IMR-90 (cell line): ENCODE data around the gene CHST3. TPM values are rescaled to one million over a fixed set of nuclear protein-coding genes. Genes with fewer than 3 reads are reported as not detected.
A peak's percentile ranks its signal among the peaks of the same experiment; 100 is the strongest.

ENCODE experiments used
- ATAC-seq: fragments of 200-7000 bp; cut with Tn5 transposase; 2 replicates; pipeline ENCODE4 v1.9.1; 2020; ENCODE audit warnings: low read depth, mild to moderate bottlenecking, moderate library complexity
- BruUV-seq: library from RNA; stranded (reverse); fragments of 400-500 nt; replicated peaks from 2 replicates; lab custom pipeline; 2021; lab: Mats Ljungman, UMichigan
- CTCF ChIA-PET: fragments of 300-600 bp; formaldehyde crosslinking; extraction: SDS; loops from one replicate; lab custom pipeline; 2021; ENCODE audit warnings: antibody characterized with exemption; lab: Yijun Ruan, JAX
- POLR2A ChIA-PET: fragments of 300-600 bp; sonication (Branson Sonifier 250); formaldehyde crosslinking; loops from one replicate; lab custom pipeline; 2022; ENCODE audit warnings: antibody characterized with exemption; ENCODE audit not compliant: unreplicated experiment; lab: Charles Lee
- DNase-seq: peaks from one replicate; pipeline ENCODE4 v3.0.0; 2013
- H2AFZ ChIP-seq: replicated peaks from 2 replicates; pipeline ENCODE3; 2013; ENCODE audit warnings: low read length, mild to moderate bottlenecking; ENCODE audit not compliant: poor library complexity
- H2AK5ac ChIP-seq: 2 replicates; pipeline ENCODE4 v1.6.1; 2013; ENCODE audit warnings: low read depth, low read length, inconsistent platforms
- H2AK9ac ChIP-seq: replicated peaks from 2 replicates; pipeline ENCODE3; 2013; ENCODE audit warnings: mild to moderate bottlenecking, low read depth, low read length, moderate library complexity; ENCODE audit not compliant: poor library complexity
- H2BK120ac ChIP-seq: 2 replicates; pipeline ENCODE4 v1.6.1; 2013; ENCODE audit warnings: low read depth, low read length, inconsistent platforms
- H2BK15ac ChIP-seq: 3 replicates; pipeline ENCODE4 v1.6.1; 2013; ENCODE audit warnings: low read depth, low read length, inconsistent platforms
- H2BK20ac ChIP-seq: 2 replicates; pipeline ENCODE4 v1.6.1; 2013; ENCODE audit warnings: low read depth, mild to moderate bottlenecking, inconsistent platforms, low read length, moderate library complexity
- H2BK5ac ChIP-seq: 2 replicates; pipeline ENCODE4 v1.6.1; 2013; ENCODE audit warnings: mild to moderate bottlenecking, low read depth, low read length, inconsistent platforms; ENCODE audit not compliant: poor library complexity, severe bottlenecking
- H3K14ac ChIP-seq: replicated peaks from 2 replicates; pipeline ENCODE4 v1.6.1; 2013; ENCODE audit warnings: low read depth, low read length, inconsistent platforms
- H3K18ac ChIP-seq: 2 replicates; pipeline ENCODE4 v1.6.1; 2013; ENCODE audit warnings: low read depth, low read length, control low read depth
- H3K23ac ChIP-seq: 2 replicates; pipeline ENCODE4 v1.6.1; 2013; ENCODE audit warnings: low read depth, low read length, inconsistent platforms
- H3K27ac ChIP-seq: 2 replicates; pipeline ENCODE4 v1.5.1; 2013; ENCODE audit warnings: mild to moderate bottlenecking, control low read depth, low read length; ENCODE audit not compliant: insufficient read depth
- H3K27me3 ChIP-seq: 2 replicates; pipeline ENCODE4 v1.6.1; 2013; ENCODE audit warnings: low read length; ENCODE audit not compliant: control insufficient read depth, insufficient read depth
- H3K36me3 ChIP-seq: 2 replicates; pipeline ENCODE4 v1.6.1; 2013; ENCODE audit warnings: low read length, mixed read lengths; ENCODE audit not compliant: control insufficient read depth, insufficient read depth
- H3K4ac ChIP-seq: 2 replicates; pipeline ENCODE4 v1.6.1; 2013; ENCODE audit warnings: low read depth, low read length, inconsistent platforms
- H3K4me1 ChIP-seq: 2 replicates; pipeline ENCODE4 v1.6.1; 2013; ENCODE audit warnings: low read length, mixed read lengths; ENCODE audit not compliant: control insufficient read depth, insufficient read depth
- H3K4me2 ChIP-seq: 2 replicates; pipeline ENCODE4 v1.6.1; 2013; ENCODE audit warnings: low read depth, mild to moderate bottlenecking, control low read depth, low read length, moderate library complexity
- H3K4me3 ChIP-seq: 2 replicates; pipeline ENCODE4 v1.5.1; 2013; ENCODE audit warnings: low read depth, mild to moderate bottlenecking, control low read depth, low read length, moderate library complexity; ENCODE audit not compliant: insufficient read depth
- H3K56ac ChIP-seq: 2 replicates; pipeline ENCODE4 v1.6.1; 2013; ENCODE audit warnings: low read length, inconsistent platforms; ENCODE audit not compliant: insufficient read depth; ENCODE audit errors: extremely low read depth
- H3K79me1 ChIP-seq, 2 experiments: 2 replicates each; pipeline ENCODE4 v1.6.1; 2013; ENCODE audit warnings: low read length in 2 of 2, inconsistent platforms in 1 of 2, low read depth in 1 of 2
- H3K9ac ChIP-seq: 2 replicates; pipeline ENCODE4 v1.6.1; 2013; ENCODE audit warnings: low read depth, low read length, control low read depth
- H3K9me1 ChIP-seq: 2 replicates; pipeline ENCODE4 v1.6.1; 2013; ENCODE audit warnings: low read length, inconsistent platforms; ENCODE audit not compliant: insufficient read depth
- H3K9me3 ChIP-seq: 2 replicates; pipeline ENCODE4 v1.6.1; 2013; ENCODE audit warnings: low read length; ENCODE audit not compliant: control insufficient read depth, insufficient read depth
- H4K20me1 ChIP-seq: 2 replicates; pipeline ENCODE4 v1.6.1; 2013; ENCODE audit warnings: low read length, inconsistent platforms; ENCODE audit not compliant: insufficient read depth
- H4K5ac ChIP-seq: 2 replicates; pipeline ENCODE4 v1.6.1; 2013; ENCODE audit warnings: mild to moderate bottlenecking, low read depth, low read length, control low read depth
- H4K8ac ChIP-seq, 2 experiments: 2 replicates each; pipeline ENCODE4 v1.6.1; 2013; ENCODE audit warnings: low read depth in 2 of 2, low read length in 2 of 2, control low read depth in 1 of 2, inconsistent platforms in 1 of 2
- H4K91ac ChIP-seq: 2 replicates; pipeline ENCODE4 v1.6.1; 2013; ENCODE audit warnings: low read depth, low read length, inconsistent platforms; ENCODE audit not compliant: insufficient read depth
- BHLHE40 ChIP-seq: fragments of 150-350 bp; IDR thresholded peaks from 2 replicates; pipeline ENCODE4 v1.6.1; 2016; ENCODE audit warnings: mild to moderate bottlenecking, low read depth, low read length
- CEBPB ChIP-seq: IDR thresholded peaks from 2 replicates; pipeline ENCODE4 v1.6.1; 2012; ENCODE audit warnings: low read depth, low read length, improper control_type of control experiment
- CTCF ChIP-seq: conservative IDR thresholded peaks from 2 replicates; pipeline ENCODE4 v1.5.1; 2012; ENCODE audit warnings: mild to moderate bottlenecking, low read depth, low read length, improper control_type of control experiment
- ELK1 ChIP-seq: fragments of 150-350 bp; IDR thresholded peaks from 2 replicates; pipeline ENCODE4 v1.6.1; 2016; ENCODE audit warnings: low read depth, mild to moderate bottlenecking, low read length, moderate library complexity, borderline replicate concordance
- FOS ChIP-seq: fragments of 150-350 bp; IDR thresholded peaks from 2 replicates; pipeline ENCODE4 v1.6.1; 2016; ENCODE audit warnings: low read depth, low read length
- MAFK ChIP-seq: IDR thresholded peaks from 2 replicates; pipeline ENCODE4 v1.6.1; 2012; ENCODE audit warnings: low read depth, low read length, improper control_type of control experiment
- MAZ ChIP-seq: IDR thresholded peaks from 2 replicates; pipeline ENCODE4 v1.6.1; 2012; ENCODE audit warnings: low read depth, mild to moderate bottlenecking, low read length, improper control_type of control experiment, moderate library complexity, borderline replicate concordance
- MXI1 ChIP-seq: IDR thresholded peaks from 2 replicates; pipeline ENCODE4 v1.6.1; 2012; ENCODE audit warnings: low read depth, mild to moderate bottlenecking, low read length, moderate library complexity, borderline replicate concordance
- NFE2L2 ChIP-seq: fragments of 150-350 bp; IDR thresholded peaks from 2 replicates; pipeline ENCODE4 v1.6.1; 2016; ENCODE audit warnings: low read depth, mild to moderate bottlenecking, low read length
- POLR2A ChIP-seq: IDR thresholded peaks from 2 replicates; pipeline ENCODE4 v1.6.1; 2012; ENCODE audit warnings: mild to moderate bottlenecking, low read depth, low read length
- RAD21 ChIP-seq: IDR thresholded peaks from 2 replicates; pipeline ENCODE4 v1.6.1; 2012; ENCODE audit warnings: low read length, improper control_type of control experiment
- RCOR1 ChIP-seq: IDR thresholded peaks from 2 replicates; pipeline ENCODE4 v1.6.1; 2012; ENCODE audit warnings: mild to moderate bottlenecking, low read length, improper control_type of control experiment; ENCODE audit not compliant: insufficient replicate concordance
- RFX5 ChIP-seq: IDR thresholded peaks from 2 replicates; pipeline ENCODE4 v1.8.0; 2012; ENCODE audit warnings: low read depth, mild to moderate bottlenecking, low read length, moderate library complexity
- SMC3 ChIP-seq: fragments of 150-350 bp; IDR thresholded peaks from 2 replicates; pipeline ENCODE4 v1.6.1; 2016; ENCODE audit warnings: low read depth, mild to moderate bottlenecking, antibody characterized with exemption, low read length, moderate library complexity
- WGBS, 2 experiments: methylation state at CpG; one replicate each; pipeline versions ENCODE4 v1.1.5 to v1.1.7; 2013; ENCODE audit warnings: missing lambda C conversion rate in 2 of 2; ENCODE audit not compliant: insufficient read length in 1 of 2; ENCODE audit errors: extremely low coverage in 2 of 2; 5-methylcytosine and 5-hydroxymethylcytosine counted together
- dilution Hi-C: fragments of 300-500 bp; cut with HindIII; formaldehyde crosslinking; loops from one replicate; pipeline ENCODE4 v1.14.3; 2018; ENCODE audit warnings: low sequenced_read_pairs; ENCODE audit not compliant: unreplicated experiment
- in situ Hi-C: fragments of 300-500 bp; cut with MboI; formaldehyde crosslinking; loops from 3 replicates; pipeline ENCODE4 v1.14.3; 2019; ENCODE audit warnings: low sequenced_read_pairs, inconsistent platforms, mixed read lengths
- intact Hi-C: fragments of 100-400 bp; cut with micrococcal nuclease; formaldehyde crosslinking; loops from 2 replicates; pipeline ENCODE4 v1.10.0; 2022
- polyA plus RNA-seq, 3 experiments: library from polyadenylated mRNA; depleted of rRNA; stranded (reverse); fragments of >200 nt; gene quantifications; 2 replicates each; pipeline ENCODE4 v1.2.3, GENCODE V29; 2012; ENCODE audit warnings: low replicate concordance in 1 of 3
- total RNA-seq: library from RNA; depleted of rRNA; stranded (reverse); fragments of >200 nt; gene quantifications from 2 replicates; pipeline ENCODE4 v1.2.3, GENCODE V29; 2012
- TF ChIP-seq, protein P1 (sequence below): fragments of 150-350 bp; IDR thresholded peaks from 2 replicates; pipeline ENCODE4 v1.6.1; 2017; ENCODE audit warnings: mild to moderate bottlenecking, antibody characterized with exemption, low read length, low read depth

Gene CHST3
- total and polyA plus RNA-seq, 2 of the 4 experiments (the other 2 are of a cell fraction), result 8.6 to 9.0 TPM

GRCh38 chr10:72009425-72010081 is 45.4 kb downstream of the CHST3 start:
- H3K9ac ChIP-seq, result peak overlapping the region; percentile 48
- CTCF ChIA-PET, result no interaction called here
- peak overlapping the region; percentile 94 for H2AK5ac ChIP-seq
- peak overlapping the region; percentile 87 for H2BK120ac ChIP-seq
- H3K79me1 ChIP-seq, result peaks cover 18 to 43% of the 10 kb centered on the region in 2 experiments
- H3K36me3 ChIP-seq, result peaks cover 22% of the 10 kb centered on the region
- peak overlapping the region; percentile 86 for H4K5ac ChIP-seq
- peak overlapping the region; percentile 96 for H2AK9ac ChIP-seq
- POLR2A ChIA-PET, result interaction anchor here (0.7 kb wide), 1 partner anchor 11 kb away, joined by 4 read pairs; no protein-coding TSS in a partner anchor
- H4K91ac ChIP-seq, result peak overlapping the region; percentile 95
- peak overlapping the region; percentile 94 for H3K27ac ChIP-seq
- H2BK15ac ChIP-seq, result peak overlapping the region; percentile 93; the same call in 2 of the 3 replicates
- ATAC-seq (peak; percentile 93), DNase-seq (peak; percentile 94)
- H3K18ac ChIP-seq, result peak overlapping the region; percentile 83
- H2AFZ ChIP-seq, result peak overlapping the region; percentile 78
- 10% methylated on average over 2 of the region's 12 CpGs; no CpG with 5 or more reads in 1 of the 2 experiments for WGBS, 2 experiments
- peak overlapping the region; percentile 92 for H2BK5ac ChIP-seq
- no peaks in the 10 kb centered on the region for H4K20me1 ChIP-seq
- peaks cover 35% of the 10 kb centered on the region for H3K9me1 ChIP-seq
- dilution Hi-C loops, result no loop called here
- H3K9me3 ChIP-seq, result no peaks in the 10 kb centered on the region
- H3K4me3 ChIP-seq, result no peak overlapping the region
- peak overlapping the region; percentile 67 for H3K56ac ChIP-seq
- BruUV-seq, result no TSS peak
- peak overlapping the region; percentile 95 for H3K23ac ChIP-seq
- peak overlapping the region; percentile 95 for H3K4ac ChIP-seq
- intact Hi-C loops, result no loop called here
- in situ Hi-C loops, result no loop called here
- H4K8ac ChIP-seq, result peak overlapping the region; percentile 79 to 87
- peak overlapping the region; percentile 92 for H3K14ac ChIP-seq
- peak overlapping the region; percentile 45 for H3K4me2 ChIP-seq
- peak overlapping the region; percentile 88 for H2BK20ac ChIP-seq
- no peaks in the 10 kb centered on the region for H3K27me3 ChIP-seq
- H3K4me1 ChIP-seq, result peaks cover 20% of the 10 kb centered on the region
- TF ChIP-seq CEBPB, result peak; percentile 98
- no peak for TF ChIP-seq RFX5
- TF ChIP-seq SMC3, result no peak
- no peak for TF ChIP-seq NFE2L2
- no peak for TF ChIP-seq FOS
- TF ChIP-seq MAZ, result peak; percentile 79; the same call in 1 of the 2 replicates
- TF ChIP-seq POLR2A, result no peak
- TF ChIP-seq MXI1, result peak; percentile 86
- peak; percentile 7 for TF ChIP-seq RAD21
- TF ChIP-seq RCOR1, result no peak
- TF ChIP-seq CTCF, result no peak
- no peak for TF ChIP-seq MAFK
- peak; percentile 6; the same call in 1 of the 2 replicates for TF ChIP-seq BHLHE40
- TF ChIP-seq ELK1, result no peak
- TF ChIP-seq, protein P1, sequence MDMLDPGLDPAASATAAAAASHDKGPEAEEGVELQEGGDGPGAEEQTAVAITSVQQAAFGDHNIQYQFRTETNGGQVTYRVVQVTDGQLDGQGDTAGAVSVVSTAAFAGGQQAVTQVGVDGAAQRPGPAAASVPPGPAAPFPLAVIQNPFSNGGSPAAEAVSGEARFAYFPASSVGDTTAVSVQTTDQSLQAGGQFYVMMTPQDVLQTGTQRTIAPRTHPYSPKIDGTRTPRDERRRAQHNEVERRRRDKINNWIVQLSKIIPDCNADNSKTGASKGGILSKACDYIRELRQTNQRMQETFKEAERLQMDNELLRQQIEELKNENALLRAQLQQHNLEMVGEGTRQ, result peak; percentile 54; the same call in 1 of the 2 replicates
